Omental fat pad (tissue), 4 donors: ENCODE measurements around the gene TRIM44. TPM values are rescaled to one million over a fixed set of nuclear protein-coding genes. Genes with fewer than 3 reads are reported as not detected.

Experiments
- ATAC-seq: fragments of 150-250 bp; one replicate; pipeline ENCODE4 v1.9.1; 2016; ENCODE audit warnings: mild to moderate bottlenecking, moderate library complexity; ENCODE audit not compliant: low FRiP score
- DNase-seq: peaks from one replicate; pipeline ENCODE4 v3.0.0-alpha.2; 2019; ENCODE audit warnings: low spot score
- total RNA-seq, 4 donors: library from RNA; depleted of rRNA; stranded (reverse); fragments of >200 nt; gene quantifications; one replicate each; pipeline ENCODE4 v1.1.0, GENCODE V29; 2016
- TF ChIP-seq, protein P1 (sequence below), 3 donors: fragments of 450-650 bp; IDR thresholded peaks; one replicate each; pipeline ENCODE4 v1.5.1; 2016 to 2017; ENCODE audit warnings: antibody characterized with exemption in 3 of 3, mild to moderate bottlenecking in 3 of 3, moderate library complexity in 2 of 3

TRIM44 gene, protein sequence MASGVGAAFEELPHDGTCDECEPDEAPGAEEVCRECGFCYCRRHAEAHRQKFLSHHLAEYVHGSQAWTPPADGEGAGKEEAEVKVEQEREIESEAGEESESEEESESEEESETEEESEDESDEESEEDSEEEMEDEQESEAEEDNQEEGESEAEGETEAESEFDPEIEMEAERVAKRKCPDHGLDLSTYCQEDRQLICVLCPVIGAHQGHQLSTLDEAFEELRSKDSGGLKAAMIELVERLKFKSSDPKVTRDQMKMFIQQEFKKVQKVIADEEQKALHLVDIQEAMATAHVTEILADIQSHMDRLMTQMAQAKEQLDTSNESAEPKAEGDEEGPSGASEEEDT
- total RNA-seq = 10 to 100 TPM; 47.3 to 64.0 (median 52.1) TPM

GRCh38 chr11:35662649-35663407 lies at the start of gene TRIM44:
Gene TRIM44 (plus strand): TSS chr11:35662775. CDS start chr11:35663112, 337 bp downstream.
- ATAC-seq = peak; percentile 94

GRCh38 chr11:35614939-35615569 lies 47.5 kb upstream of the TRIM44 start:
- TF ChIP-seq, protein P1, sequence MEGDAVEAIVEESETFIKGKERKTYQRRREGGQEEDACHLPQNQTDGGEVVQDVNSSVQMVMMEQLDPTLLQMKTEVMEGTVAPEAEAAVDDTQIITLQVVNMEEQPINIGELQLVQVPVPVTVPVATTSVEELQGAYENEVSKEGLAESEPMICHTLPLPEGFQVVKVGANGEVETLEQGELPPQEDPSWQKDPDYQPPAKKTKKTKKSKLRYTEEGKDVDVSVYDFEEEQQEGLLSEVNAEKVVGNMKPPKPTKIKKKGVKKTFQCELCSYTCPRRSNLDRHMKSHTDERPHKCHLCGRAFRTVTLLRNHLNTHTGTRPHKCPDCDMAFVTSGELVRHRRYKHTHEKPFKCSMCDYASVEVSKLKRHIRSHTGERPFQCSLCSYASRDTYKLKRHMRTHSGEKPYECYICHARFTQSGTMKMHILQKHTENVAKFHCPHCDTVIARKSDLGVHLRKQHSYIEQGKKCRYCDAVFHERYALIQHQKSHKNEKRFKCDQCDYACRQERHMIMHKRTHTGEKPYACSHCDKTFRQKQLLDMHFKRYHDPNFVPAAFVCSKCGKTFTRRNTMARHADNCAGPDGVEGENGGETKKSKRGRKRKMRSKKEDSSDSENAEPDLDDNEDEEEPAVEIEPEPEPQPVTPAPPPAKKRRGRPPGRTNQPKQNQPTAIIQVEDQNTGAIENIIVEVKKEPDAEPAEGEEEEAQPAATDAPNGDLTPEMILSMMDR (IDR thresholded peaks at IDR 0.05) = no peak
- DNase-seq (no peak), ATAC-seq (no peak)

More at GRCh38 chr11:35662649-35663407, at the start of gene TRIM44:
- DNase-seq = peak; percentile 48
- TF ChIP-seq, protein P1 (IDR thresholded peaks at IDR 0.05) = no peak

DNA sequence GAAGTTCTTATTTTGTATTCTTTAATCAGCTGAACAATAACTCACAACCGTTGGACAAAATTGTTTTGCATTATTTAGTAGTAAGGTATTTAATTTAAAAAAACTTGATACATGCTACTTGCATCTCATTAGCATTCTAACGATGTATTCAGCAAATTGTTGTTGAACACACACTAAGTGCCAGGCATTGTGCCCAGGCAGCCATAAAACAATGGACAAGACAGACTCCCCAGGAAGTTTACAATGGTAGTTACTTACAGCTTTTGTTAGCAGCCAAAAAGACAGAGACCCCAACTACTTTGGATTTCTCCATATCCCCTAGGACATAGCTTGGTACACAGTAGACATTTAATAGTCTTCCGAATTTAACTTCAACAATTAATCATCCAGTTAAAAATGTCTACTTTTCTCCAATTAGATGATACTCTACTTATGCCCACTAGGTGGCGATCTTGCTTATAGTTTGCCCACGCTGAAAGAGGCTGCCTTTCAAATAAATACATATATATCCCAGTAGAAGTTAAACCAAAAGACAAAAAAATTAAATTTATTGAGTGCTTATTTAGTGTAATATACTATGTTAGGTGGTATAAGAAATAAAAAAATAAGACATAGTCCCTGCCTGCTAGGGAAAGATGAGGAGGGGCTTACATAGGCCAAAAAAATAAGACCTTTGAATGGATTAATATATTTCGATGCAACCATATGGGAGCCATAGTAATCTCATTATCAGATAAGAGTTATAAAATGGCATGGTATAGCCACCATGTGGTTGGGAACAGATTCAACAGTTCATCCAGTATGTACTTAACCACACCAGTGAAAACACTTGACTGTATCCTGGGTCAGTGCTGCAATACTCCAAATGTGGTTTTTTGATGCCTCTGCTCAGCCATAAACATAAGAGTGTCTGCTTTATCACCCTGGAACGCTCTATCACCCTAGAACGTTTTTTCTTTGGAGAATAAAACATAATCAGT lies 46.4 kb upstream of the TRIM44 start:
- ATAC-seq = no peak
- no peak for DNase-seq
- TF ChIP-seq, protein P1 (IDR thresholded peaks at IDR 0.05) = no peak

- no peak for ATAC-seq
Observed at GRCh38 chr11:35617316-35617686, 45.3 kb upstream of the TRIM44 start.

DNA sequence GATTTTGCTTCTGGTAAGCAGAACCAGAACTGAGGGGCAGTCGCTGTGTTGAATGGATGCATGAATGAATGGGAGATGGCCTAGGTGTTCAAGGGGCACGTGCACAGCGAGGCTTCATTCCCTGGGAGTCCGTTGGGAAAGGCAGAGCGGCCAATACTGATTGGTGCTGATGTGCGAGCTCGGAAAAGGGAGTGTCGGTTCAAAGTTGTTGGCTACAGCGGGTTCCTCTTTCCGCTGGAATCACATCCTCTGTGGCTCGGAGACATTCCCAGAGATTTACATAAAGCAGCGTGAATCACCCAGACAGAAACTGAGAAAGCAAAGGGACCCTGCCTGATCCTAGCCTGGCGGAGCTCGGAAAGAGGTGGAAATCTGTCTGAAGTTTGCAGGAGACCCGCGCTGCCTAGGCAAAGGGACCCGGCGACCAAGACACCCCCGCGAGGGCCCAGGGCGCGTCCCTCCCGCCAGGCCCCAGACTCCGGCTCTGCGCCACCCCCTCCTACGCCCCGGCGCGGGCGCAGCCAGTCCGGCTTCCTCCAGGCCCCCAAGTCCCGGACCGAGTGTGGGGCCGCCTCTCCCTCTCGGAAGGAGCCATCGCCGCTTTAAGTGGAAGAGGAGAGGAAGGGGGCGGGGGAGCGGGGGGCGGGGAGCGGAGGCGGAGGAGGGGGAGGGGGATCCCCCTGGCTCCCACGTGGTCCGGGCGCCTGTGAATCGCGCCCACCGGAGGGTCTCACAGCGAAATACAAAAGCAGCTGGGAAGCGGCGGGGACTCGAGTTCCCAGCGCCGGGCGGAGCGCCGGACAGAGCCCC lies 44.7 kb upstream of the TRIM44 start, which contains the start of gene FJX1:
TSS of gene FJX1 (plus strand) at position 774 of the 810 bp plus-strand sequence. CDS start 177 bp downstream, outside the sequence.
- ATAC-seq (peak; percentile 69), DNase-seq (no peak)
- TF ChIP-seq, protein P1 (IDR thresholded peaks at IDR 0.05) = no peak

More at GRCh38 chr11:35617316-35617686, 45.3 kb upstream of the TRIM44 start:
- DNase-seq = no peak
- TF ChIP-seq, protein P1 (IDR thresholded peaks at IDR 0.05) = no peak
